Lung (tissue), 12 donors: ENCODE measurements around the gene TRANK1. TPM values are rescaled to one million over a fixed set of nuclear protein-coding genes. Genes with fewer than 3 reads are reported as not detected.

Experiments used
- ATAC-seq: fragments of 200-7000 bp; cut with Tn5 transposase; one replicate; pipeline ENCODE4 v1.9.1; 2020; ENCODE audit warnings: moderate number of reproducible peaks; ENCODE audit not compliant: insufficient read depth, low FRiP score
- DNase-seq, 3 donors: peaks; one replicate each; pipeline ENCODE4 v3.0.0-alpha.2; 2013 to 2017
- H3K27ac ChIP-seq, 2 donors: one replicate each; pipeline ENCODE4 v1.5.1; 2013; ENCODE audit warnings: mild to moderate bottlenecking in 2 of 2, moderate library complexity in 2 of 2, control low read depth in 1 of 2, inconsistent platforms in 1 of 2, low read depth in 1 of 2, low read length in 1 of 2
- H3K27me3 ChIP-seq, 3 donors: one replicate each; pipeline ENCODE4 v1.5.1; 2013; ENCODE audit warnings: low read length in 2 of 3; ENCODE audit not compliant: control insufficient read depth in 3 of 3, insufficient read depth in 3 of 3
- H3K36me3 ChIP-seq, 4 donors: one replicate each; pipeline ENCODE4 v1.5.1; 2013; ENCODE audit warnings: low read length in 4 of 4, mild to moderate bottlenecking in 1 of 4, moderate library complexity in 1 of 4; ENCODE audit not compliant: control insufficient read depth in 4 of 4, insufficient read depth in 4 of 4
- H3K4me1 ChIP-seq, 5 donors: one replicate each; pipeline ENCODE4 v1.5.1; 2013; ENCODE audit warnings: low read length in 5 of 5, mild to moderate bottlenecking in 2 of 5, moderate library complexity in 1 of 5; ENCODE audit not compliant: control insufficient read depth in 5 of 5, insufficient read depth in 5 of 5
- H3K4me3 ChIP-seq: one replicate; pipeline ENCODE4 v1.5.1; 2013; ENCODE audit warnings: mild to moderate bottlenecking, control low read depth, moderate library complexity
- H3K9ac ChIP-seq, 2 donors: one replicate each; pipeline ENCODE4 v1.5.1; 2013; ENCODE audit warnings: low read length in 2 of 2, control low read depth in 1 of 2; ENCODE audit not compliant: insufficient read depth in 1 of 2
- H3K9me3 ChIP-seq, 4 donors: one replicate each; pipeline ENCODE4 v1.5.1; 2013; ENCODE audit warnings: low read length in 3 of 4, mild to moderate bottlenecking in 1 of 4, moderate library complexity in 1 of 4; ENCODE audit not compliant: control insufficient read depth in 4 of 4, insufficient read depth in 3 of 4
- WGBS, 2 donors: extraction: QIAGEN DNeasy Blood & Tissue Kit; methylation state at CpG; one replicate each; pipeline ENCODE4 v1.1.7; 2013; 5-methylcytosine and 5-hydroxymethylcytosine counted together
- polyA plus RNA-seq, 2 donors: library from polyadenylated mRNA; stranded (reverse); fragments of 200-250 nt; gene quantifications; one replicate each; pipeline ENCODE4 v1.2.1, GENCODE V29; 2013
- total RNA-seq, 2 donors: library from RNA; depleted of rRNA in 1 of 2; stranded (reverse); fragments of >200 nt in 1 of 2; gene quantifications; one replicate each; pipeline ENCODE4 v1.2.1, GENCODE V29; 2014 to 2021
- TF ChIP-seq, protein P1 (sequence below): IDR thresholded peaks from 2 replicates; pipeline ENCODE4 v1.5.1; 2012; ENCODE audit warnings: mild to moderate bottlenecking; ENCODE audit errors: control extremely low read depth, extremely low read depth
- donor health status: control.
- donor health status: control.
- donor health status: Bipolar disorder and iron deficiency.
- donor health status: healthy.
- donor health status: DM: yes; HTN: yes; CAD: no.

The TRANK1 gene
- total and polyA plus RNA-seq, 4 donors = 4.3 to 34.3 (median 15.1) TPM

- TF ChIP-seq, protein P1, sequence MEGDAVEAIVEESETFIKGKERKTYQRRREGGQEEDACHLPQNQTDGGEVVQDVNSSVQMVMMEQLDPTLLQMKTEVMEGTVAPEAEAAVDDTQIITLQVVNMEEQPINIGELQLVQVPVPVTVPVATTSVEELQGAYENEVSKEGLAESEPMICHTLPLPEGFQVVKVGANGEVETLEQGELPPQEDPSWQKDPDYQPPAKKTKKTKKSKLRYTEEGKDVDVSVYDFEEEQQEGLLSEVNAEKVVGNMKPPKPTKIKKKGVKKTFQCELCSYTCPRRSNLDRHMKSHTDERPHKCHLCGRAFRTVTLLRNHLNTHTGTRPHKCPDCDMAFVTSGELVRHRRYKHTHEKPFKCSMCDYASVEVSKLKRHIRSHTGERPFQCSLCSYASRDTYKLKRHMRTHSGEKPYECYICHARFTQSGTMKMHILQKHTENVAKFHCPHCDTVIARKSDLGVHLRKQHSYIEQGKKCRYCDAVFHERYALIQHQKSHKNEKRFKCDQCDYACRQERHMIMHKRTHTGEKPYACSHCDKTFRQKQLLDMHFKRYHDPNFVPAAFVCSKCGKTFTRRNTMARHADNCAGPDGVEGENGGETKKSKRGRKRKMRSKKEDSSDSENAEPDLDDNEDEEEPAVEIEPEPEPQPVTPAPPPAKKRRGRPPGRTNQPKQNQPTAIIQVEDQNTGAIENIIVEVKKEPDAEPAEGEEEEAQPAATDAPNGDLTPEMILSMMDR = no peak
Measured at GRCh38 chr3:36800533-36801116, 144.2 kb downstream of the TRANK1 start.

GRCh38 chr3:36796881-36797280, 148.0 kb downstream of the TRANK1 start:
- H3K9ac ChIP-seq = no peak overlapping the region
- no peaks in the 10 kb centered on the region for H3K36me3 ChIP-seq
- no peaks in the 10 kb centered on the region for H3K27me3 ChIP-seq
- no peaks in the 10 kb centered on the region for H3K4me1 ChIP-seq
- no peaks in the 10 kb centered on the region for H3K9me3 ChIP-seq
- DNase-seq (no peak), ATAC-seq (no peak)
- TF ChIP-seq, protein P1 = no peak
- H3K27ac ChIP-seq = no peak overlapping the region
- H3K4me3 ChIP-seq = no peak overlapping the region

More at GRCh38 chr3:36800533-36801116, 144.2 kb downstream of the TRANK1 start:
- ATAC-seq = no peak
- Histone ChIP-seq H3K9ac (no peak overlapping the region), H3K36me3 (no peaks in the 10 kb centered on the region), H3K9me3 (peaks cover 0 to 9% (median 4%) of the 10 kb centered on the region in 4 donors), H3K27me3 (no peaks in the 10 kb centered on the region), H3K4me3 (no peak overlapping the region), H3K4me1 (no peaks in the 10 kb centered on the region), H3K27ac (no peak overlapping the region)
- no peak for DNase-seq
- 80 to 86% methylated on average over 3 of the region's 3 CpGs for WGBS, 2 donors

- WGBS, 2 donors = 80 to 93% methylated on average over 2 of the region's 2 CpGs
- Histone ChIP-seq H3K27me3 (no peaks in the 10 kb centered on the region), H3K4me3 (no peak overlapping the region), H3K36me3 (no peaks in the 10 kb centered on the region), H3K9me3 (no peaks in the 10 kb centered on the region), H3K4me1 (no peaks in the 10 kb centered on the region), H3K27ac (no peak overlapping the region), H3K9ac (no peak overlapping the region)
- TF ChIP-seq, protein P1 = no peak
- ATAC-seq (no peak), DNase-seq (peak in 1 of 3 donors; percentile 19)
Measured at GRCh38 chr3:36796161-36796560, 148.7 kb downstream of the TRANK1 start.

DNA sequence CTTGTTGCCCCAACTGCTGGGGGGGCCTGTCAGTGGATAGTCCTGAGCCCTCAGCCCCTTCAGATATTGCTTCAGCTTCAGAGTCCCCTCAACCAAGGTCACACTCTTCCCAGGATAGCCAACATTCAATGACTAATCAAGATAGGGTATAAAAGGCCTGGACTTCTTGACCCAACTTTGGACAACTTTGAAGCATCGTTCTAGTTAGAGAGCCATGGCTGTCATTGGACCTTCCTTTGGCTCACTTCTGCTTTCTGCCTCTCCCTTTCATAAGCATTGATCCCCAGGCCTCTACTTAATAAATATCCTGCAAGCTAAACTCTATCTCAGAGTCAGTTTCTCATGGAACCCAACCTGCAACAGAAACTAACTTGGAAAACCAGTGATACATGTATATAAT, 149.2 kb downstream of the TRANK1 start:
- 94 to 95% methylated on average over 1 of the region's 1 CpG for WGBS, 2 donors
- no peak for ATAC-seq
- H3K9me3 ChIP-seq = no peaks in the 10 kb centered on the region
- no peak overlapping the region for H3K27ac ChIP-seq
- TF ChIP-seq, protein P1 = no peak
- H3K9ac ChIP-seq = no peak overlapping the region
- H3K4me3 ChIP-seq = no peak overlapping the region
- DNase-seq = no peak
- no peaks in the 10 kb centered on the region for H3K27me3 ChIP-seq
- H3K4me1 ChIP-seq = no peaks in the 10 kb centered on the region
- H3K36me3 ChIP-seq = no peaks in the 10 kb centered on the region
